IPS-NIHi7 (cell line): ENCODE data around the gene MYH7.
A peak's percentile ranks its signal among the peaks of the same experiment; 100 is the strongest.
"Not testable (repeated sequence)": the region's sequence is repeated elsewhere in the genome, so short reads cannot be mapped to it uniquely, and the experiment has no call there.

Source experiments
- DNase-seq: peaks from one replicate; pipeline ENCODE4 v3.0.0; 2012; ENCODE audit warnings: mixed read lengths; ENCODE audit errors: extremely low spot score

The MYH7 gene

DNA sequence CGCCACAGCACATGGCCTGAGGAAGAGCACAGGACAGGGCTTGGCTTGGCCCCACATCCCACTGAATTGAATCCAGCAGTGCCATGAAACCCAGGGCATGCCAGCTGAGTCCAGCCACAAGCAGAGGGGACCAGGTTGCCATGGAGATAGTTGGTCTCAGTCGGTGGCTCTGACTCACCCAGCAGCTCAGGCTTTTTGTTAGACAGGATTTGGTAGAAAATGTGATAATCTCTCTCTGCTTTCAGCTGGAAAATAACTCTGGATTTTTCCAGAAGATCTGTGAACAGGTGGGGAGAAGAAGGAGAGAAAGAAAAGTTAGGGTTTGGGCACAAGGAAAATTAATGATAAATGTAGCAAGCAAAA, 4.8 kb downstream of the MYH7 start:
- DNase-seq, result peak; percentile 53

DNA sequence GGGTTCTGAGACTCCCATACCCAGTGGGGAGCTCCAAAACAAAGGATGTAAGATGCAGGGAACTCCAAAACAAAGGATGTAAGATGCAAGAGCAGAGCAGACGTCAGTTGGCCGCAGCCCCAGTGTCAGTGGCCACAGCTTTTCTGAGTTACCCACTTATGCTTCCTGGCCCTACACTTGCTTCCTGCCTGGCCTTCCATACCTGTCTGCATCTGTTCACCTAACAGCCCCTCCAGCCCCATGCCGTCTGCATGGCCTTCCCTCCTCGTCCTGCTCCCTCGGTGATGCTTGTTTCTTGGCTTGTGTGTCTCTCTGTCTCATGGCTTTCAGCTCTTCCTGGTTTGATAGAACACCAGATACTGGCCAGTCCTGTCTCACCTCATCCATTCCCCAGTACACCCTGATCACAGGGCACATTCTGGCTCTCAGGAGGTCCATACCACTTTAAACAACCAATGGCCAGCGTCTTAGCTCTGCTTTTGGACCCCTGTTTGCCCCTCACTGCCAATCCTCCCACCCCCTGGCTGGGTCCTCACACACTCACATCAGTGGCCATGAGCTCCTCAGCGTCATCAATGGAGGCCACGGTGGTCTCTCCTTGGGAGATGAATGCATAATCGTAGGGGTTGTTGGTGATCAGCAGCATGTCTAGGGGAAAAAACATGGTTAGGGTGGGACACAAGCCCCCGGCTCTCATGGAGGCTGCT, 5.3 kb downstream of the MYH7 start:
- no peak for DNase-seq

DNA sequence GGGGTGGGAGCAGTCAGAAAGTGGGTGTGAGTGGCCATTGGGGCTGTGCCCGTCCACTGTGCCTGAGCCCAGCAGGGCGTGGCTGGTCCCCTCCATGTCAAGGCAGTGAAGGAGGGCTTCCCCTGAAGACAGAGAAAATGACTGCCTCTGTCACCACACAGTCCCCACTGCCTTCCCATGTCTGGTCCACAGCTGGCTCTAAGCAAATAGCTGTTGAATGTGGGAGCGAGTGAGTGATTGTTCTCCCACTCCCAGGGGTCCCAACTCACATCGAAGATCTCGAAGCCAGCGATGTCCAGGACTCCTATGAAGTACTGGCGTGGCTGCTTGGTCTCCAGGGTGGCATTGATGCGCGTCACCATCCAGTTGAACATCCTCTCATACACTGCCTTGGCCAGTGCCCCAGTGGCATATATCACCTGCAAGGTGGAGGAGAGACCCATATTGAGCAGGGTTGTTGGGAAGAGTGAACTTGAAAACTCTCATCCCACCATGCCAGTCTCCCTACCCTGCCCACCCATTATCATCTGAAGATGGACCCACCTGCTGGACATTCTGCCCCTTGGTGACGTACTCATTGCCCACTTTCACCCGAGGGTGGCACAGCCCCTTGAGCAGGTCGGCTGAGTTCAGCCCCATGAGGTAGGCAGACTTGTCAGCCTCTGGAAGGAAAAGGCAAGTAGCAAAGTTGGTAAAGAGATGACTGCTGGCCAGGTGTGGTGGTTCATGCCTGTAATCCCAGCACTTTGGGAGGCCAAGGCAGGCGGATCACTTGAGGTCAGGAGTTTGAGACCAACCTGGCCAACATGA, 6.6 kb downstream of the MYH7 start:
- no peak for DNase-seq

DNA sequence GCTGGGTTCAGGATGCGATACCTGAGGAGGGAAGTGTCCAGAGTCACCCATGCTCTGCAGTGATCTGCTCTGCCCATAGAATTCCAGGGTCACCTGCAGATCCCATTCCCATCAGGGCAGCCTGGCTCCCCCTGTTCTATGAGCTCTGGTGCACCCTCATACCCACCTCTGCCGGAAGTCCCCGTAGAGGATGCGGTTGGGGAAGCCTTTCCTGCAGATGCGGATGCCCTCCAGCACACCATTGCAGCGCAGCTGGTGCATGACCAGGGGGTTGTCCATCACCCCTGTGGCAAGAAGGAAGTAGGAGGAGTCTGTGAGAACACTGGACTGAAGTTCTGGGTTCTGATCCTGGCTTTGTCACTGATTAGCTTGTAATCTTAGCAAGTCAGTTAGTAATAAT, 9.7 kb downstream of the MYH7 start:
- not testable (repeated sequence) for DNase-seq

DNA sequence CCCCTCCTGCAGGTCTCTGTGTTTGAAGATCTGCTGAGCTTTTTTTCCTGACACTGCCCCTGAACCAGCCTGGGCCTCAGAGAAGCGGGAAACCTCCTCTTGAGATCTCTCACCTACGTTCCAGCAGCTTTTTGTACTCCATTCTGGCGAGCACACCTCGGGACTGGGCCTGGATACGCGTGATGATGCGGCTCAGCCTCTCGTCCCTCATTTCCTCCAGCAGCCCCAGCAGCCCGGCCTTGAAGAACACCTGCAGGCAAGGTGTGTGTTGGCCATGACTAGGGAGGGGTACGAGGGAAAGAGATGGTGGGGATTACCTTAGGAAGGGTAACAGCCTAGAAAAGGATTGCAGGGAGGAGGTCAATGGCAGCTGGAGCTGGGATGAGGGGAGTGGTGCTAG, 10.3 kb downstream of the MYH7 start:
- DNase-seq, result no peak

DNA sequence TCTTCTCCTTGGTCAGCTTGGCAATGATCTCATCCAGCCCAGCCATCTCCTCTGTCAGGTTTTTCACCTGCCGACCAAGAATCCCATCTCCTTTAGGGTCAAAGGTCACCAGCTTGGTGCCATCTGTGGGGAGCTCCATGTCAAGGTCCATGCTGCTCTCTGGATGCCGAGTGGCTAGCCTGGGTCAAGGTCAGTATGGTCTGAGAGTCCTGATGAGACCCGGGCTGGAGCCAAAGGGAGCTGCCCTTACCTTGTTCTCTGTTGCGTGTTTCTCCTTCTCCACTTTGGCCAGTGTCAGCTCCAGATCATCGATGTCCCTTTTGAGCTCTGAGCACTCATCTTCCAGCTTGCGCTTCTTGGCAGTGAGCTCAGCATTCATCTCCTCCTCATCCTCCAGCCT, 11.8 kb downstream of the MYH7 start:
- no peak for DNase-seq

DNA sequence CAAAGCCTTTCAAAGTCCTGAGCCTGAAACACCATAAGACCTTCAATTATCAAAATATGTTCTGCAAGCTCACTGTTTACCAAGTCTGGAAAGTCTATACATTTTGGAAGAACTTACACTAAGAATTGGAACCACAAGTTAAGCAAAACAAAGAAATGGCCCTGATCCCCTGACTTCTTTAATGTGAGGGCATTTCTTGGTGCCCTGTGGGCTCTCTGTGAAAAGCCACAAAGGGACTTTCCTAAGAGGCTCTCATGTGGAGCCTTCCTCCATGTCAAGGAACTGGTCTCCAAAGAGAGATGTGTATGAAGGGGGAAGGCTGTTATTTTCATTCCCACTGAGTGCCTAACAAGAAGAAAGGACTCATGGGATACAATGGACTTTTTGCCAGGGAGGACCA, 13.9 kb downstream of the MYH7 start:
- DNase-seq, result no peak

DNA sequence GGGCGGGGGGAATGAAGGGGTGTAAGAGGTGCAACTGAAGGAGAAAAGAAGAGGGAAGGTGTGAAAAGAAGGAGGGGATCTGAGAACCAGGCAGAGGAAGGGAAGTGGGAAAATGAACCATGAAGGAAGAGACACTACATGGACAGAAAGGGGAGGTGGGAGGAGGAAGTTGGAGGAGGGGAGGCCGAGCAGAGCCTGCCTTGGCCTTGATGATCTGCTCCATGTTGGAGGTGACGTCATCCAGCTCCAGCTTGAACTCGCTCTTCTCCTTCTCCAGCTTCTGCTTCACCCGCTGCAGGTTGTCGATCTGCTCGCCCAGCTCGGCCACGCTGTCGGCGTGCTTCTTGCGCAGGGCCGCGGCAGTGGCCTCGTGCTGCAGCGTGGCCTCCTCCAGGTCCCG, 15.8 kb downstream of the MYH7 start:
- DNase-seq, result not testable (repeated sequence)

DNA sequence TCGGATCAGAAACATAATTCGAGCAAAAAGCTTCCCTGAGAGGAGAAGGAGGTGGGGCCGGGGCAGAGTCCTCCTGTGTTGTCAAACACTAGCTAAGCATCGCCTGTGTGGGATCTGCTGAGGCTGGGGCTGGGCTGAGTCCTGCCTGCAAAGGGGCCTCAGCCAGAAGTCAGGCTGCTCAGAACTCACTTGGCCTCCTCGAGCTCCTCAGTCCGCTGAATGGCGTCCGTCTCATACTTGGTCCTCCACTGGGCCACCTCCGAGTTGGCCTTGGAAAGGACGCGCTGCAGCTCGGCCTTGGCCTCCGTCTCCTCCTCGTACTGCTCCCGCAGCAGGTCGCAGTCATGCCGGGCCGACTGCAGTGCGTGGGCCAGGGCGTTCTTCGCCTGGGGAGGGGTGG, 17.4 kb downstream of the MYH7 start:
- DNase-seq, result no peak

DNA sequence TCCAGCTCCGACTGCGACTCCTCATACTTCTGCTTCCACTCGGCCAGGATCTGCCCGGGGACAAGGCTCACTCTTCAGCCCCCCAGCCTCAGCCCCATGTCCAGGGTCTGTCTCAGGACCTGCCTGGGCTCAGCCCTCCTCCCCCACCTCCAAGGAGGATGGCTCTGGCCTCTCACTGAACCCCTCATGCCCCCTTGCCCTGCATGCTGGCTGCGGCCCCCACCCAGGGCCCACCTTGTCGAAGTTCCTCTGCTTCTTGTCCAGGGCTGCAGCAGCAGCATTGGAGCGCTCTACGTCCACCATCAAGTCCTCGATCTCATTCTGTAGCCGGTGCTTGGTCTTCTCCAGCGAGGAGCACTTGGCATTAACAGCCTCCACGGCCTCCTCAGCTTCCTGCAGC, 18.2 kb downstream of the MYH7 start:
- not testable (repeated sequence) for DNase-seq

DNA sequence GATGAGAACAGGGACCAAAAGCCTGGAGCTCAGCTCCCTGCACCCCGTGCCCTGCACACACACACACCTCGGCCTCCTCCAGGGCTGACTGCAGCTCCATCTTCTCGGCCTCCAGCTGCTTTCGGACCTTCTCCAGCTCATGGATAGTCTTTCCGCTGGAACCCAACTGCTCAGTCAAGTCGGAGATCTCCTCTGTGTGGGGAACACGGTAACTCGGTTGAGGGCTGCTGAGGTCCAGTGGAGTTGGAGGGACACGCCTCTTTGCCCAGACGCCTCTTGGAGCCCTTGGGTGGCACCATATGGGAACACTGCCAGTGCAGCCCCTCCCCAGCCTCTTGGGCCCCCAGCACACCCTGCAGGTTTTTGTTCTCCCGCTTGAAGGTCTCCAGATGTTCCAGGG, 18.7 kb downstream of the MYH7 start:
- no peak for DNase-seq

DNA sequence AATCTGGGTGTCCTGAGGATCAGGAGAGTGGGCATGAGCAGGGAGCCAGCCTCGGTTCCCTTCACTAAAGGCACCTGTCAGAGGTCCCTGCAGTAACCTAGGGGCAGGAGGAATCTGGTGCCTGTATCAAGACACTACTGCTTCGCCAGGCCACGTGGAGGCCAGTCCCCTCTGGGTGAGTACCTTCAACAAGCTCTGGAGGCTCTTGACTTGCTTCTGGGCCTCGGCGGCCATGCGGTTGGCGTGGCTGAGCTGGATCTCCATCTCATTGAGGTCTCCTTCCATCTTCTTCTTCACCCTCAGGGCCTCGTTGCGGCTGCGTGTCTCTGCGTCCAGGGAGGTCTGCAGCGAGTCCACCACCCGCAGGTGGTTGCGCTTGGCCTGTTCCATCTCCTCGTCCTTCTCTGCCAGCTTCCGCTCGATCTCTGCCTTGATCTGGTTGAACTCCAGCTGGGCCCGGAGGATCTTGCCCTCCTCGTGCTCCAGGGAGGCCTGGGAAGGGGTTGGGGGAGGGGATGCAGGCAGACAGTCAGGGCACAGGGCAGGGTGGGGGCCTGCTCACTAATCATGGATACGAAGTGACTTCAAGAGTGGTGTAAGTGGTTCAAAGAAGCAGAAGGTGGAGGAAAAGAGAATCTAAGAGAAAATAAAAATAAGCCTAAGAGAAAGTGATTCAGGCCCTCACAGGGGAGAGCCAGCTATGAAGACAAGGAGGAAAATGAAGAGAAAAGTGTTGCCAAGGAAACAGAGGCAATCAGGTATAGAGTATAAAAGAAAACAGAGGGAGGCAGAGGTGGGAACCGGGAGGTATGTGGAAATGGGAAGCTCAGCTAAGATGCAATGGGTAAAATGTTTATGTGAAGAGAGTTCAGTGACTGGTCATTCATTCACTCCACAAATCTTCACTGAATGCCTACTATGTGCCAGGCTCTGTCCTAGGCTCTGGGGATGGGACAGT, 19.4 kb downstream of the MYH7 start:
- no peak for DNase-seq

DNA sequence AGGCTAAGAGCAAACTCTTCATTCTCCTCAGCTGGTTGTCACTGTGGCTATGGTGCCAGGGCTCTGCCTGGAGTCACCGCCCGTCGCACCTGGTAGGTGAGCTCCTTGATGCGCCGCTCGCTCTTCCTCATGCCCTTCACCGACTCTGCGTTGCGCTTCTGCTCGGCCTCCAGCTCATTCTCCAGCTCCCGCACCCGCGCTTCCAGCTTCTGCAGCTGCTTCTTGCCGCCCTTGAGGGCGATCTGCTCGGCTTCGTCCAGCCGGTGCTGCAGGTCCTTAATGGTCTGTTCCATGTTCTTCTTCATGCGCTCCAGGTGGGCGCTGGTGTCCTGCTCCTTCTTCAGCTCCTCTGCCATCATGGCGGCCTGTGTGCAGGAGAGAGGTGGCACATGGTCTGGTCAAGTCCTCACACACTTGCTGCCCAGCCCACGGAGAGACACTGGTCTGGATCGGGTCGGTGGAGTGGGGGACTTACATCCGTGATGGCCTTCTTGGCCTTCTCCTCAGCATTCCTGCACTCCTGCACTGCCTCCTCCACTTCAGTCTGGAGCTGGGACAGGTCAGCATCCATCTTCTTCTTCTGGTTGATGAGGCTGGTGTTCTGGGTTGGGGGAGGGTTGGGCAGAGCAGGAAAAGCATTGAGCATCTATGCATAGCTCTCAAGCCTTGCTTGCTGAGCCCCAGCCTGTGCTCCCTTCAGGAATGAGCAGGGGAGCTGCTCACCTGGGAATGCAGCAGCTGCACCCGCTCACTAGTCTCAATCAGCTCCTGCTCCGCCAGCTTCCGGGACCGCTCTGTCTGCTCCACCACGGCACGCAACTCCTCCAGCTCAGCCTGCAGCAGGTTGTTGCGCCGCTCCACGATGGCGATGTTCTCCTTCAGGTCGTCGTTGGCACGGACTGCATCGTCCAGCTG, 20.3 kb downstream of the MYH7 start:
- no peak for DNase-seq

DNA sequence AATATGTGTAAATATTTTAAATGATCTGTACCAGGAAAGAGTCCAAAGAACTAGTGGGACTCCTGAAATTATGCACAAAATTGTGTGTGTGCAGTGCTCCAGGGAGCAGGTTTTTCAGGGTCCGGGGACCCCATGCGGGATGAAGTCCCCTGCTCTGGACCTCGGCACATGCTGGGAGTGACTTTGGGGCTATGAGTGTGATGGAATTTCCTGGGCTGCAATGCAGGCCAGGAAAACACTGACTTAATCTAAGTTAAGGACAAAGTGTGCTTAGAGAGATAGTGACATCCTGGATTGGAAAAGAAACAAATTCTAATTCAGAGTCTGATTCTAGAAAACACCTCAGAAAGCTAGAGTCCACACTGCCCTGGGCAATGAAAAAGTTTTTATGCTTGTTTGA, 21.2 kb downstream of the MYH7 start:
- no peak for DNase-seq

DNA sequence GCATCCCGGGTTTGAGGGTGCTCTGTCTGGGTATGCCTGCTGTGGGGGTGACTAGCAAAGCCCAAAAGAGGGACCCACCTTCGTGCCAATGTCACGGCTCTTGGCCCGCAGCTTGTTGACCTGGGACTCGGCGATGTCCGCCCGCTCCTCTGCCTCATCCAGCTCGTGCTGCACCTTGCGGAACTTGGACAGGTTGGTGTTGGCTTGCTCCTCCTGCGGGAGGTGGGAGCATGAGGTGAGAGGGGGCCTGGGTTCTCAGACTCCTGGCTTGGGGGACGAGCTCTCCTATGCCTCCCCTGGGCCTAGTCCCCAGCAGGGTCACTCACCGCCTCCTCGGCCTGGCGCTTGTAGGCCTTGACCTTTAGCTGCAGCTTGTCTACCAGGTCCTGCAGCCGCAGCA, 21.8 kb downstream of the MYH7 start:
- no peak for DNase-seq

DNA sequence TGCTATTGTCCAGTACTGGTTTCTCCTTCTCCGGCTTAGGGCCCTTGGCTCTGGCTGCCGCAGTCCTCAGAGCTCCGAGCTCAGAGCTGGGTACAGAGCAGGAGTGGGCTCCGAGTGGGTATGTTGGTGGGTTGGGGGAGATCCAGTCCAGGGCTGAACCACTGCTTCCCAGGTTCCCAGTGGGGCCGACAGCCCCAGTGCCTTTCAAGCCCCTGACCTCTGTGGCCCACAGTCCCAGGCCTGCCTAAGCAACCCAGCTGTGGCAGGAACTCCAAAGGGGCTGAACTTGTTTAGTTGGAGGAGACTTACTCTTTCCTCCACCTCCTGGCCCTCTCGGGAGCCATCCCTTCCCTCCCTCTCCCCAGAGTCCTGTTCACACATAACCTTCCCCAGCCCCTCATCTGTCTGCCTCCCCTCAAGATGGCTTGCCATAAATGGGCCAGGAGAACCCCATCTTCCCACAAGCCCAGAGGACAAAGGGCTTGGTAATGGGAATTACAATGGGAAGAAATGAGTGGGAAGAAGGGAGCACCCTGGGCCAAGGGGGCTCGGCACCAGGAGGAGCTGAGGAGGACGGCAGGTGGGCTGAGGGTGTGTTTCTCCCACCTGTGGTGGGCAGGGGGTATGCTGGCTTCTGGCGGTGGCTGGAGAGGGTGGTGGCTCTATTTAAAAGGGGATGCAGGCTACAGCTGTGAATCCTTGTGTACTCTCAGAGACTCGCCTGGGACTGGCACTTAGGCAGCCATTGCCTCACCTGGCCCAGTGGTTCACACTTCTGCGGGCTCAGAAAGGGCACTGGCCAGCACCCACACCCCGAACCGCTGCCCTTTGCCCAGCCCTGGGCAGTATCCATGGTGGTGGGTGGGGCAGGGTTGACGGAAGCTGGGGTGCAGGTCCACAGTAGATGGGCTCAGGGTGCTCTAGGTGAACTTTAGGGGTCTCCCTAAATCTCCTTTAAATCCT, 23.6 kb downstream of the MYH7 start:
- no peak for DNase-seq

DNA sequence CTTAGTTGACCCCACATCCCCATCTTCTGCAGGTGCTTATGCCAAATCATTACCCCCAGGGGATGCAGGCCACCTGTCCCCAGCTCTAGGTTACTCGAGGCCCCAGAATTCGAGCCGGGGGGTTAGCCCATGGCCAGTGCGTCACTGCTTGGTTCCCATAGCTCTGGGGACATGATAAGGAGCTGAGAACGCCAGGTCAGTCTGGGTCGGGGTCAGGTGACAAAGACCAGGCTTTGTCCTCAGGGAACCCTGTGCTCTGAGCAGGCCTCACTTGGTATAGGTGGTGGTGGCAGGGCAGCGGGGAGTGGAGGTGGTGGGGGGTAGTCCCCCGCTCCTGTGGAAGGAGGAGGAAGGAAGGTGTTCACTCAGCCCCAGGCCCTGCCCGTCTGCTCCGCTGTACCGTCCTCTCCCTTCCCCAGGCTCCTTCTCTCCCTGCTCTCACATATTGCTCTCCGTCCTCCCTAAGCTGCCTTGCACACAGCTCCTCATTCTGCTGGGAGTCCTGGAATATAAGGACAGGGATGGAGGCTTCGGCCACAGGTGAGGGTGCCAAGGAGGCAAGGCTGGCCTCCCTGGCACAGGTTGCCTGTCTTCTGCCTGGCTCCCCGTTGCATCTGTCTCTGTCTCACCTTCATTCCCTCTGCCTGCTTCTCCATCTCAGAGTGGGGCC, 25.4 kb downstream of the MYH7 start:
- DNase-seq, result no peak

DNA sequence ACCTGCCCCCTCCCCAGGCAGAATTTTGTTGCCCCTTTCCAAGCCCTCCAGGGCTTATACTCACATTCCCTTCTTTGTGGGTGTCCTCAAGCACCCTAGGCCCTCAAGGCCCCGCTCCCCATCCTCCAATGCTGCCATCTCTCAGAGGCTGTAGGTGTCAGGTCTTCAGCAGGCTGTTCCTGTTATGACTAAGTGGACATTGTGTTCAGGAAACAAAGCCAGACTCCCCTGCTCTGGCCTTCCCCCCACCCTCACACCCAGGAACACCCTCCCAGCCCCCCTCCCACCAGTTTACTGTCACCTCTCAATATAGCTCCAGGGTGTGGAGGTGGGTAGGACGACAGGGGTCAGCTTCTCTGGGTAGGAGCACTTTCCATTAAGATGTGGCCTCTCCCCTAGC, 26.0 kb downstream of the MYH7 start:
- DNase-seq, result no peak

DNA sequence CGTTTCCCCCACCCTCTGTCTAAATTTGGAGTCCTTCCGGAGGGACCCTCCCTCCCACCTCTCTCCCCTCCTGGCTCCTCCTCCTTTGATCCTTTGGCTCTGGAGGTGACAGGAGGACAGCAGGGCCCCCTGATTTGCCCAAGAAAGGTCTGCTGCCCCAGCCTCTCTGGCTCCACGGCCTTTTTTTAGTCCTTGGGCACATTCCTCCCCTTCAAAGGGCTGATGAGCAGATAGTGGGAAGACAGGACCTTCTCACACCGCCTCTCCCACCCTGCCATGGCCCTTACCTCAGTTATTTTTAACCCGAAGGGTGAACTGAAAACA, 27.2 kb downstream of the MYH7 start:
- no peak for DNase-seq
